Activated CD4-positive, alpha-beta T cell treated with anti-CD3 and anti-CD28 coated beads, Interleukin-2, amount 50 U/mL, for 16 hours (primary cell): Measurements from ENCODE around the gene ZFAND6.
A peak's percentile ranks its signal among the peaks of the same experiment; 100 is the strongest.
"Not testable (repeated sequence)": the region's sequence is repeated elsewhere in the genome, so short reads cannot be mapped to it uniquely, and the experiment has no call there.

Experiments used
- DNase-seq: peaks from one replicate; pipeline ENCODE4 v3.0.0-alpha.2; 2020

Gene ZFAND6

DNA sequence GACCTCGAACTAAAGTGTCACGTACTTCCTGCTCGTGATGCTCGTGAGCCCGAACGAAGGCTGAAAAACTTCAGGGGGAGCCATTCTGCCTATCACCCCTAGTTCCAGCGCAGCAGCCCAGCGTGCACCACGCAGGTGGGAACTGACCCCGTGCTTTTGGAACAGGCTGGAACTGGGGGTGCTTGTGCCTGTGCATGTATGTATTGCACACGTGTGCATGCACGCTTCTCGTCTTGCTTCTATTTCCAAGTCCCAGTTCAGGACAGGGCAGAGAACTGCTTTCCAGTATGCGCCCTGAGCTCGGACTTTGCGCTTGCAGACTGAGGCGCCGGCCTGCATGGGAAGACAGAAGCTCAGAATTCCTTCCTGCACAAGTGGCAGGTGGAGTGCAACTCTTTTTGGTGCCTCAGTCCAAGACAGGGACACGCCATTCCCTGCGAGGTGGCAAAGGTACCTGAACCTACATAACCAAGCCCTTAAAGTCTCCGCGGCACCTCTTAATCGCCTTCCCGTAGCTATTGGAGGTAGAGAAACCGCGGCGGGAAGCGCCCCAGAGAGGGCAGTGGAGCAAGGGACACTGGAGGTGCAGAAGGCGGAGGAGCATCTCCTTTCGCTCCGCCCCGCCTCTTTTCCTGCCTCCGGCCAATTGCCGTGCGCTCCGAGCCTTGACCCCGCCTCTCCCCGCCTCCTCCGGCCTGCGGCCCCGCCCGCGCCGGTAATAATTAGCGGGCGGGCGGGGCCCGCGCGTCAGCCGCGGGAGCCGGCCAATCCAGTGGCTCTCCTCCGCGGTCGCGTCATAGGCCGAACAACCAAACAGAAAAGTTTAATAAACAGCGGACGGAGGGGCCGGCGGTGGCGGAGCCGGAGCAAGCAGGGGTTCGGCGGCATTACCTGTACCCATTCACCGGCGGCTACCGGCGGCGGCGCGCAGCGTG lies at the start of gene ZFAND6:
TSS of gene ZFAND6 (plus strand) at position 826 of the 935 bp plus-strand sequence. CDS start 60,669 bp downstream, outside the sequence.
- DNase-seq, result peak; percentile 96

DNA sequence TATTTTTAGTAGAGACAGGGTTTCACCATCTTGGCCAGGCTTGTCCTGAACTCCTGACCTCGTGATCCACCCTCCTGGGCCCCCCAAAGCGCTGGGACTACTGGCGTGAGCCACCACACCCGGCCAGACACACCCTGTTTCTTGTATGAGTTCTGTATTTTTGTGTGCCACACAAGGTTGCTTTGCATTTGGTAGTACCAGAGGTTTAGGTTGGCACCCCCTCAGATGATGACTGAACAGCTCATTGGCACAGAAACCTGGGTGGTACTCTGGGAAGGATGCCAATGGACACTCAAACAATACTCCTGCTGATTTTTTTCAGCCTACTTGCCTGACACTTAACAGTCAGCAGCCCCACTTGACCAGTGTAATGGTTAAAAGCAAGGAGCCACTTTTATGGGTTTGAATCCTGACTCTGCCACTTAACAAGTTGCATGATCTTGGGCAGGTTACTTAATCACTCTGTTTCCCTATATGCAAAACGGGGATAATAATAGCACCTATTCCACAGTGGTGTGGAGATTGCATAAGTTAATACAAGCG lies 49.3 kb upstream of the ZFAND6 start:
- DNase-seq, result no peak

DNA sequence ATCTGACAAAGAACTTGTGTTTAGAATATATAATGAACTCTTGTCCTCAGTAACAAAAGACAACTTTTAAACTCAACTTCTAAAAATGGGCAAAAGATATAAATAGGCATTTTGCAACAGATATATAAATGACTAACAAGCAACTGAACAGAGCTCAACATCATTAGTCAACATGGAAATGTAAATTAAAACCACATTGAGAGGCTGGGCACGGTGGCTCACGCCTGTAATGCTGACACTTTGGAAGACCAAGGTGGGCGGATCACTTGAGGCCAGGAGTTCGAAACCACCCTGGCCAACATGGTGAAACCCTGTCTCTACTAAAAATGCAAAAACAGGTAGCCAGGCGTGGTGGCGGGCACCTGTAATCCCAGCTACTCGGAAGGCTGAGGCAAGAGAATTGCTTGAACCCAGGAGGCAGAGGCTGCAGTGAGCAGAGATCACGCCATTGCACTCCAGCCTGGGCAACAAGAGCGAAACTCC lies 48.4 kb upstream of the ZFAND6 start:
- peak; percentile 63 for DNase-seq

DNA sequence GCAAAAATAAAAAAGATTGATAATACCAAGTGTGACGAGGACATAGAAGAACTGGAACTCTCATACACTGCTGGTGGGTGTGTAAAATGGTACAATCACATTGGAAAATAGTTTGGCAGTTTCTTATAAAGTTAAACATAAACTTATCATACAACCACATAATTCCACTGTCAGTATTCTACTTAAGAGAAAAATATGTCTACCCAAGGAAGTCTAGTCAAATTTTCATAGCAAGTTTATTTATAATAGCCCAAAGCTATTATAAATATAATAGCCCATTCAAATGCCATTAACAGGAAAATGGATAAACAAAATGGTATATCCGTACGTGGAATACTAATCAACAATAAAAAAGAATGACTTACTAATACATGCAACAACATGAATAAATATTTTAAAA lies 47.9 kb upstream of the ZFAND6 start:
- no peak for DNase-seq

DNA sequence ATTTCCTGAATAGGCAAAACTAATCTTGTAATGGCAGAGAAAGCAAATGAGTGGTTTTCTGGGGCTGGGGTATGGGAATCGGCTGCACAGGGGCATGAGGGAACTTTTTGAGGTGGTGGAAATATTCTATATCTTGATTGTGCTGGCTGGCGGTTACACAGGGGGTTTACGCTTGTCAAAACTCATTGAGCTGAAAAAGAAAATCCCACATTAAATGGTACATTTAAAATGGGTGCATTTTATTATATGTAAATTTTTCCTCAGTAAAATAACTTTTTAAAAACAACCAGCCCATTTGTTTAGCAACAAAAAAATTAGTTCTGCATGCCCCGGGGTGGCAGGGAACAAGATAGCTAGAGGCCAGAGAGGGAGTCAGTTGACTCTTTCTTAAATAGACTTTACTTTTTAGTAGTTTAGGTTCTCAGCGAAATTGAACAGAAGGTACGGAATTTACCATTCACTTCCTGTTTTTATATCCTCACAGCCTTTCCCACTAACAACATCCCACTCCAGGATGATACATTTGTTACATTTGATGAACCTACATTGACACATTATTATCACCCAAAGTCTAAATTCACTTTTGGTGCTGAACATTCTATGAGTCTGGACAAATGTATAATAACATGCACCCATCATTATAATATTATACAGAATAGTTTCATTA lies 47.3 kb upstream of the ZFAND6 start:
- DNase-seq, result no peak

DNA sequence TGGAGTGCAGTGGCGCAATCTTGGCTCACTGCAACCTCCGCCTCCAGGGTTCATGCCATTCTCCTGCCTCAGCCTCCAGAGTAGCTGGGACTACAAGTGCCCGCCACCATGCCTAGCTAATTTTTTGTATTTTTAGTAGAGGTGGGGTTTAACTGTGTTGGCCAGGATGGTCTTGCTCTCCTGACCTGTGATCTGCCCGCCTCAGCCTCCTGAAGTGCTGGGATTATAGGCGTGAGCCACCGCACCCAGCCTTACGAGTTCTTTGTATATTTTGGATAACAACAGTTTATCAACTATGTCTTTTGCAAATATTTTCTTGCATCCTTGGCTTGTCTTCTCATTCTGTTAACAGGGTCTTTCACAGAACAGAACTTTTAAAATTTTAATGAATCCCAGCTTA lies 45.3 kb upstream of the ZFAND6 start:
- DNase-seq, result not testable (repeated sequence)

DNA sequence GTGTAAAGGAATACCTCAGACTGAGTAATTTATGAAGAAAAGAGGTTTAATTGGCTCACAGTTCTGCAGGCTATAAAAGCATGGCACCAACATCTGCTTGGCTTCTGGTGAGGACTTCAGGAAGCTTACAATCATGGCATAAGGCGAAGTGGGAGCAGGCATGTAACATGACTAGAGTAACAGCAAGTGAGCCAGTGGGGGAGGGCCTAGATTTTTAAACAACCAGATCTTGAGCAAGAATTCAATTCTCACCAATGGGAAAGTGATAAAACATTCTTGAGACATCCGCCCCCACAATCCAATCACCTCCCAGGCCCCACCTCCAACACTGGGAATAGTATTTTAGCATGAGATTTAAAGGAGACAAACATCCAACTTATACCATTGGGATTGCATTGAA lies 44.3 kb upstream of the ZFAND6 start:
- DNase-seq, result no peak

DNA sequence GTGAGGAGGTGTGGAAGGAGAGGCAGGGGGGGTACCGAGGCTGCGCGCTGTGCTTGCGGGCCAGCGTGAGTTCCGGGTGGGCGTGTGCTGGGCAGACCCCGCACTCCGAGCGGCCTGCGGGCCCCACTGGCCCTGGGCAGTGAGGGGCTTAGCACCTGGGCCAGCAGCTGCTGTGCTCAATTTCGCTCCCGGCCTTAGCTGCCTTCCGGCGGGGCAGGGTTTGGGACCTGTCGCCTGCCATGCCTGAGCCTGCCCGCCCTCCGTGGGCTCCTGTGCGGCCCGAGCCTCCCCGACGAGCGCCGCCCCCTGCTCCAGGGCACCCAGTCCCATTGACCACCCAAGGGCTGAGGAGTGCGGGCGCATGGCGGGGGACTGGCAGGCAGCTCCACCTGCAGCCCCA lies 43.0 kb upstream of the ZFAND6 start:
- not testable (repeated sequence) for DNase-seq

DNA sequence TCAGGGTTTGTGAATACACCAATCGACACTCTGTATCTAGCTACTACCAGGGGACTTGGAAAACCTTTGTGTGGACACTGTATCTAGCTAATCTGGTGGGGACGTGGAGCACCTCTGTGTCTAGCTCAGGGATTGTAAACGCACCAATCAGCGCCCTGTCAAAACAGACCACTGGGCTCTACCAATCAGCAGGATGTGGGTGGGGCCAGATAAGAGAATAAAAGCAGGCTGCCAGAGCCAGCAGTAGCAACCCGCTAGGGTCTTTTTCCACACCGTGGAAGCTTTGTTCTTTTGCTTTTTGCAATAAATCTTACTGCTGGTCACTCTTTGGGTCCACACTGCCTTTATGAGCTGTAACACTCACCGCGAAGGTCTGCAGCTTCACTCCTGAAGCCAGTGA lies 42.3 kb upstream of the ZFAND6 start:
- not testable (repeated sequence) for DNase-seq

DNA sequence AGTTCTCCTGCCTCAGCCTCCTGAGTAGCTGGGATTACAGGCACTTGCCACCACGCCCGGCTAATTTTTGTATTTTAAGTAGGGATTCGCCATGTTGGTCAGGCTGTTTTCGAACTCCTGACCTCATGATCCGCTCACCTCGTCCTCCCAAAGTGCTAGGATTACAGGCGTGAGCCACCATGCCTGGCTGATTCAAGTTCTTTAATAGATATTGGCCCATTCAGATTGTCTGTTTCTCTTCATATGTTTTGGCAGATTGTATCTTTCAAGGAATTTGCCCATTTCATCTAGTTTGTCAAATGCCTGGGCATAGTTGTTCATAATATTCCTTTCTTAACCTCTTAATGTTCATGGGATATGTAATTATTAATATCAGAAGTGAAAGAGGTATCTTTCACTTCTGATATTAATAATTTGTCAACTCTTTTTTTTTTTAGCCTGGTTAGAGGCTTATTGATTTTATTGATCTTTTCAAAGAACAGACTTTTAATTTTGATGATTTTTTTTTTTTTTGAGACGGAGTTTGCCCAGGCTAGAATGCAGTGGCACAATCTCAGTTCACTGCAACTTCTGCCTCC lies 40.2 kb upstream of the ZFAND6 start:
- DNase-seq, result no peak

DNA sequence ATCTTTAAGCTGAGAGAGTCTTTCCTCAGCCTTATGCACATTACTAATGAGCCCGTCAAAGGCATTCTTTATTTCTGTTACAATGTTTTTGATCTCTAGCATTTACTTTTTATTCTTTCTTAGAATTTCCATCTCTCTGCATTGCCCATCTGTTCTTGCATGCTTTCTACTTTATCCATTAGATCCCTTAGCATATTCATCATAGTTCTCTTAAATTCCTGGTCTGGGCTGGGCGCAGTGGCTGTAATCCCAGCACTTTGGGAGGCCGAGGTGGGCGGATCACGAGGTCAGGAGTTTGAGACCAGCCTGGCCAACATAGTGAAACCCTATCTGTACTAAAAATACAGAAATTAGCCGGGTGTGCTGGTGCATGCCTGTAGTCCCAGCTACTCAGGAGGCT lies 39.3 kb upstream of the ZFAND6 start:
- not testable (repeated sequence) for DNase-seq

DNA sequence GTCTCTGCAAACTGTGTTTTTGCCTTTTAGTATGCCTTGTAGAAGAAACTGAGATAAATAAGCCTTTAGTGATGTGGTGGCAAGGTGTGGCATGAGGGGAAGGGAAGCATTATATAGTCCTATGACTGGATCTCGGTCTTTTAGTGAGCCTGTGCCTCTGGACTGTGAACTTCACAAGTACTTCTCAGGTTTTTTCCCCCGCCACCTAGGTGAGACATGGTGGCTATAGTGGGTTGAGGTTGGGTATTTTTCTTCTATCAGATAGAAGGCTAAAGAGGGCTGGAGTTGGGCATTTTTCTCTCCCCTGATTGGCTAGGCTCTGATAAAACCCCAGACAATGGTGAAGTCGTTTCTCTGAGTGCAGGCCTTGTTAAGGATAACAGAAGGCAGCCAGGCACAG lies 38.7 kb upstream of the ZFAND6 start:
- no peak for DNase-seq

DNA sequence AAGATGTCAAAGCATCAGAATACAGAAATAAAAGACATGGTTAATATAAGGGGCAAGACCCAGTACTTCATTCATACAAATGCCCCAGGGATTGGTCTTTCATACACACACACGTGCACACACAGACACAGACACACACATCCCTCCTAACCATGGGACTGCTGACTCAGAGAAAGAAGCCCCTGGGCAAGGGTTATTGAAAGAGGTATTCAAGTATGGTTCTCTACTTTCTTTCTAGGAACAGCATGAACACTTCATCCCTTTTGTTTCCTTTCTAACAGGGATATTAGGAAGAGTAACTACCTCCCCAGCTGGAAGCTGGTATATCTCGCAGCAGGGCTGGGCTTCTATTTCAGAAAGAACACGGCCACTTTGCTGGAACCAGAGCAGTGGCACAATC lies 33.2 kb upstream of the ZFAND6 start:
- no peak for DNase-seq

DNA sequence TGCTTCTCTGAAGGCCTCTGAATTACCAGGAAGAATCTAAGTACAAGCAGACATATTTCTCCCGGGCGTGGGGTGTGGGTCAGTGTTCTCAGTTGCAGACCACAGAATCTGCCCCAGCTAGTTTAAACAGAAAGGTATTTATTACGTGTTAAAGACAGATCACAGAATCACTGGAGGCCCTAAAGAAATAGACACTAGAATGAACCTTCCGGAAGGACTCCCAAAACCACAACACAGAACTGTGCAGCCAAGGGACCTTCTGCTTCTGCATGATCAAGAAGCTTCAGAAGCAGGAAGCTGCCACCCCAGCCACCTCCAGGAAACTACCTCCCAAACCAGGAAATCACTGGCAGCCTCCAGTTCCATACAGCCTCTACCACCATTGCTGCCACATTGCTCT lies 32.7 kb upstream of the ZFAND6 start:
- no peak for DNase-seq

DNA sequence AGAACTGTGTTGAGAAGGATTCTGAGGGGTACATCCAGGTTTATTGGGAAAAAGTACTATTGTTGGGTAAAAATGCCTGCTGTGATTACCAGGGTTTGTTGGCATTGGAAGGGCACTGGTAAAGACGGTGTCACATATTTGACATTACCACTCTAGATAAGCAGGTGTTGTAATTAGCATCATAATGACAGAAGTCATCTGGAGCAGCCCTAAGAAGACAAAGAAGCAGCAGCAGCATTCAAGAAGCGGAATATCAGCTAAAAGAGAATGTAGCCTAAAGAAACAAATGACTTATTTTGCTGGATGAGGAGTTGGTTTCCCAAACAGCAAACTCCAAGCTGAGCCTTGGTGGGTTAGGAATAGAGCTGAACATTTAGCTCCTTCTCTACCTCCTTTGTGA lies 30.5 kb upstream of the ZFAND6 start:
- DNase-seq, result no peak

DNA sequence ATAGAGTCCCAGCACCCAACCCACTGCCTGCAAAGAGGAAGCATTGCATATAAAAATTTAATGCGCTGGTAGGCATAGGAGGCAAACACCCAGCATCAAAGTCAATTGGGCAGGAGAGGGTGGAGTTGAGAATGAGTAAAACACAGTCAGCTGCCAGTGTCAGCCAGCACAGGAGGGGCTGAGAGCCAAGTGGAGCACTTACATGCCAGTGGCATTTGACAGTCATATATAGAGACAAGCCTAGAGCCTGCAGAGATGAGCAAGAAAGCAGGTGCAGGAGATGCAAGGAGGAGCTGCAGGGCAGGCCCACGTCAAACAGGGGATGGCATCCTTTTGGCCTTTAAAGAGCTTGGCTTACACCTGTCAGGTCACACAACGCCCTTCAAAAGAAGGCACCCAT lies 27.6 kb upstream of the ZFAND6 start:
- DNase-seq, result peak; percentile 89

DNA sequence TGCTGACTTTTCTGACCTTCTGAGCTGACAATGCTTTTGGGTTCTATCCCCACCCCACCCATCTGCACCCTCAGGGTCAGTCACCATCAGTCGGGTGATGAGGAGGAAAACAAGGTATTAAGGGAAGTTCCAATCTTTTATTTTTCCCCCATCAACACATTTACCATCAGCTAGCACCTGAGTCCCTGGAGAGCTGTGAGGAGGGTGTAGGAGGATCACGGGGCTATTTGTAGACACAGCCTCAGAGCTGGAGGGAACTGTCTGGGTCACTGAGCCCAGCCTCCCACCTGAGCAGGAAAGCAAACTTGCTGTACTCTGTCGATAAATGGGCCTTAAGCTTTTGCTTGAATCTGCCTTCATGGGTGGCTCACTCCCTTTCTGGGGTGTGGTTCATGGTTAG lies 24.8 kb upstream of the ZFAND6 start:
- no peak for DNase-seq

DNA sequence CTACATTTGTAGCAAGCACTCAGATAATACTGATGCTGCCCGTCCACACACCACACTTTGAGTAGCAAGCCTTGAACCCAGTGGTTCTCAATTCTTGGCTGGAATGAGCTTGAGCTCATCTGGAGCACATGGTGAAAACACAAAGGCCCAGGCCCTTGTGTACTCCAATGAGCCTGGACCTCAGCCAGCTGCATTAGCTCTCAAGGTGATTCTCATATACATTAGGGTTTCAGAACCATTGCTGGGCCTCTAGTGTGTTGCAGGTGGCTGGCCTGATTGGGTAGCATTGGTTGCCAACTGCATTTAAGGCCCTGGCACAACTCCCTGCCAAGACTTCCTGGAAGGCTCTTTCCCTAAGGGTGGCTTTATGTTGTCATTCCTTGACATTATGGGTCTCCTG lies 23.4 kb upstream of the ZFAND6 start:
- no peak for DNase-seq

DNA sequence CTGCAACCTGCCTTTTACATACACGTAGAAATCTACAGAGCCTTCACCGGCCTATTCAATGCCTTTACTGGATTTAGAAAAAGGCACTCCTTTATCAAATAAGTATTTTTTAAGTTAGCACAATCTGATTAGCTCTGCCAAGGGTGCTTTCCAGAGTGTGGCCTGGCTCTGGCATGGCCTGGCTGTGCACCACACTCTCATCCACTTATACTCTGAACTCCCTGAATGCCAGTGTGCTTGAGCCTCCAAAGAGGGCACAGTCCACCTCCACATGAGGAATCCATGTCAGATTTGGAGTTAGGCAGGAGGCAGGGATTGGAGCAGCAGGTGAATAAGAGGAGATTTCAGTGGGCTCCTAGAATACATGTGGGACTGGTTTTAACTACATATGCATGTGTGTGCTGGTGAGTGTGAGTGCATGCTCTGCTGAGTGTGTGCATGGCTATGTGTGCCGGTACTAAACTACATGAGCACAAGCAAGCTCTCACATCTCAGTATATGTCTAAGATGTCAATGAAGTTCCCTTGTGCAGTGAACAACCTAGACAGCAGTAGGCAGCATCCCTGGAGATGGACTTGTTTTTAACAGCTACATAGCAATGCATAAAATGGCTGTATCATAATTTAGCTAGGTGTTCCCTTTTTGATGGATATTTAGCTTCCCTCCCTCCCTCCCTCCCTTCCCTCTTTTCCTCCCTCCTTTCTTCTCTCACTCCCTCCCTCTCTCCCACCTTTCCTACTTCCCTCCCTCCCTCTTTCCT lies 17.8 kb upstream of the ZFAND6 start:
- no peak for DNase-seq

DNA sequence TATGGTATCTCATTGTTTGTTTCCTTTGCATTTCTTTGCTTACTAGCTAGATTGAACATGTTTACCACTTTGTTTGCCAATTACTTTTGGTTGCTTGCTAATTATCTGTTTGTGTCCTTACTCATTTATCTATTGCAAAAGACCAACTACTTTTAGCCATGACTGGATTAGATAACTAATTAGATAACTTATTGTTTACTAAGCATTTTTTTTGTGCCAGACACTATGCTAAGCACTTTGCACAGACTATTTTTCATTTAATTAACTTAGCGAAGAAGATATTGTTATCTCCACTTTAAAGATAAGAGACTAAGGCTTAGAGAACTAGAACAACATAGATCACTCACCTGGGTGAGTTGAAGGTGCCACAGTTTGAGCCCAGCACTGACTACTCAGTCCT lies 16.9 kb upstream of the ZFAND6 start:
- DNase-seq, result no peak

DNA sequence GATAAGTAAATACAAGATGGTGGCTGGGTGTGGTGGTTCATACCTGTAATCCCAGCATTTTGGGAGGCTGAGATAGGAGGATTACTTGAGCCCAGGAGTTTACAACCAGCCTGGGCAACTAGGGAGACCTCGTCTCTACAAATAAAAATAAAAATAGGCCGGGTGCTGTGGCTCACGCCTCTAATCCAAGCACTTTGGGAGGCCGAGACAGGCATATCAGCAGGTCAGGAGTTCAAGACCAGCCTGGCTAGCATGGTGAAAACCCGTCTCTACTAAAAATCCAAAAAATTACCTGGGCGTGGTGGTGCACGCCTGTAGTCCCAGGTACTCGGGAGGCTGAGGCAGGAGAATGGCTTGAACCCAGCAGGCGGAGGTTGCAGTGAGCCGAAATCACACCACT lies 14.3 kb upstream of the ZFAND6 start:
- not testable (repeated sequence) for DNase-seq

DNA sequence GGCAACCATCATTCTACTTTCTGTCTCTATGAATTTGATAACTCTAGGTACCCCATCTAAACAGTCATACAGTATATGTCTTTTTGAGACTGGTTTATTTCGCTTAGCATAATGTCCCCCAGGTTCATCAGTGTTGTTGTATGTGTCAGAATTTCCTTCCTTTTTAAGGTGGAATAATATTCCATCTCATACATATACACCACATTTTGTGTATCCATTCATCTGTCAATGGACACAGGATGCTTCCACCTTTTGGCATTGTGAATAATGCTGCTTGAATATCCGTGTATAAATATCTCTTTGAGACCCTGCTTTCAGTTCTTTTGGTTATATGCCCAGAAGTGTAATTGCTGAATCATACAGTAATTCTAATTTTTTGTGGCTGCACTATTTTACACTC lies 10.4 kb upstream of the ZFAND6 start:
- DNase-seq, result no peak
